Keratinocyte (primary cell): ENCODE results near the gene OR2F2. TPM values are rescaled to one million over a fixed set of nuclear protein-coding genes. Genes with fewer than 3 reads are reported as not detected.

Experiments used
- DNase-seq: peaks from one replicate; pipeline ENCODE4 v3.0.0-alpha.2; 2011; ENCODE audit warnings: low read depth, missing footprints, low spot score
- FAIRE-seq: peaks from 2 replicates; lab custom pipeline; 2011; peaks lifted over from hg19 to GRCh38; lab: Jason Lieb, UNC
- H2AFZ ChIP-seq: 2 replicates; pipeline ENCODE4 v1.6.0; 2012; ENCODE audit warnings: low read length, control low read depth, inconsistent platforms; ENCODE audit not compliant: control insufficient read depth
- H3K27ac ChIP-seq: 2 replicates; pipeline ENCODE4 v1.5.1; 2011; ENCODE audit warnings: low read length; ENCODE audit not compliant: control insufficient read depth, insufficient read depth
- H3K27me3 ChIP-seq: 3 replicates; pipeline ENCODE4 v1.6.0; 2011; ENCODE audit warnings: low read length; ENCODE audit not compliant: control insufficient read depth, insufficient read depth; ENCODE audit errors: extremely low read depth
- H3K36me3 ChIP-seq, 2 experiments: 2 replicates in 1 of 2; 3 replicates in 1 of 2; pipeline ENCODE4 v1.5.1; 2011; ENCODE audit warnings: low read length in 2 of 2, mild to moderate bottlenecking in 1 of 2; ENCODE audit not compliant: control insufficient read depth in 2 of 2, insufficient read depth in 2 of 2; ENCODE audit errors: extremely low read depth in 1 of 2
- H3K4me1 ChIP-seq: 3 replicates; pipeline ENCODE4 v1.5.1; 2011; ENCODE audit warnings: low read length; ENCODE audit not compliant: control insufficient read depth, insufficient read depth; ENCODE audit errors: extremely low read depth
- H3K4me2 ChIP-seq: 3 replicates; pipeline ENCODE4 v1.6.0; 2011; ENCODE audit warnings: low read depth, low read length; ENCODE audit not compliant: control insufficient read depth, insufficient read depth; ENCODE audit errors: extremely low read depth
- H3K4me3 ChIP-seq, 3 experiments: fragments of 200-600 bp in 1 of 3; sonication (generic) in 1 of 3; 2 replicates in 2 of 3; 3 replicates in 1 of 3; pipeline ENCODE4 v1.5.1; 2011 to 2016; ENCODE audit warnings: low read length in 3 of 3, mild to moderate bottlenecking in 3 of 3, control low read depth in 2 of 3, inconsistent platforms in 1 of 3, low read depth in 1 of 3, mixed read lengths in 1 of 3, mixed run types in 1 of 3, moderate library complexity in 1 of 3; ENCODE audit not compliant: control insufficient read depth in 2 of 3, insufficient read depth in 2 of 3; ENCODE audit errors: extremely low read depth in 1 of 3
- H3K79me2 ChIP-seq: 2 replicates; pipeline ENCODE4 v1.6.0; 2012; ENCODE audit warnings: low read length; ENCODE audit not compliant: control insufficient read depth, insufficient read depth
- H3K9ac ChIP-seq: 3 replicates; pipeline ENCODE4 v1.6.0; 2011; ENCODE audit warnings: low read length; ENCODE audit not compliant: control insufficient read depth, insufficient read depth; ENCODE audit errors: extremely low read depth
- H3K9me1 ChIP-seq: 3 replicates; pipeline ENCODE4 v1.6.0; 2011; ENCODE audit warnings: low read length; ENCODE audit not compliant: control insufficient read depth, insufficient read depth; ENCODE audit errors: extremely low read depth
- H3K9me3 ChIP-seq: 2 replicates; pipeline ENCODE4 v1.5.1; 2012; ENCODE audit warnings: low read depth, low read length; ENCODE audit not compliant: control insufficient read depth
- H4K20me1 ChIP-seq: 3 replicates; pipeline ENCODE4 v1.6.0; 2011; ENCODE audit warnings: low read length; ENCODE audit not compliant: control insufficient read depth, insufficient read depth; ENCODE audit errors: extremely low read depth
- CTCF ChIP-seq, 3 experiments: IDR thresholded peaks in 1 of 3; conservative IDR thresholded peaks in 1 of 3; optimal IDR thresholded peaks in 1 of 3; 2 replicates in 2 of 3; 3 replicates in 1 of 3; pipeline versions ENCODE3 to v1.5.1; 2011; ENCODE audit warnings: low read length in 3 of 3, mild to moderate bottlenecking in 3 of 3, moderate library complexity in 2 of 3, control low read depth in 1 of 3, inconsistent platforms in 1 of 3; ENCODE audit not compliant: insufficient read depth in 2 of 3; ENCODE audit errors: extremely low read depth in 1 of 3
- EZH2 ChIP-seq: IDR thresholded peaks from one replicate; pipeline ENCODE4 v1.6.1; 2012; ENCODE audit warnings: inconsistent platforms, mild to moderate bottlenecking, low read length, moderate library complexity
- dilution Hi-C: fragments of 300-500 bp; cut with MboI; formaldehyde crosslinking; loops from one replicate; pipeline ENCODE4 v1.7.0; 2020; ENCODE audit warnings: low sequenced_read_pairs; ENCODE audit not compliant: extremely low pct_ligation_motif_present
- polyA plus RNA-seq, 5 experiments: library from polyadenylated mRNA; depleted of rRNA in 3 of 5; stranded (reverse) in 3 of 5; stranded (forward) in 1 of 5; unstranded in 1 of 5; fragments of >200 nt; gene quantifications; 1 replicate in 1 of 5; 2 replicates in 3 of 5; 3 replicates in 1 of 5; pipeline versions ENCODE4 v1.2.1 to v1.2.3, GENCODE V29; 2011 to 2012; ENCODE audit warnings: missing spikeins in 2 of 5, low read depth in 1 of 5, low replicate concordance in 1 of 5

OR2F2 gene
- polyA plus RNA-seq, 1 donor (not counting 4 experiments of a cell fraction or from before 2014, with no cell fraction given): not detected

GRCh38 chr7:143980746-143981510, 45.9 kb downstream of the OR2F2 start:
- Histone ChIP-seq H3K9ac (no peak overlapping the region), H2AFZ (no peak overlapping the region), H3K4me1 (peaks cover 8% of the 10 kb centered on the region), H3K36me3 (no peaks in the 10 kb centered on the region), H3K4me3 (no peak overlapping the region), H3K9me3 (no peaks in the 10 kb centered on the region), H3K4me2 (no peak overlapping the region), H3K27ac (no peak overlapping the region), H3K27me3 (no peaks in the 10 kb centered on the region), H3K9me1 (no peaks in the 10 kb centered on the region), H4K20me1 (no peaks in the 10 kb centered on the region), H3K79me2 (no peaks in the 10 kb centered on the region)
- DNase-seq: no peak
- FAIRE-seq: no peak
- TF ChIP-seq CTCF (optimal IDR thresholded peaks at IDR 0.05 in 1 of 3, IDR thresholded peaks at IDR 0.05 in 1 of 3, conservative IDR thresholded peaks at IDR 0.05 in 1 of 3; ENCODE audit: extremely low read depth in 1 of 3, insufficient read depth in 2 of 3, low read length in 3 of 3): no peak
- TF ChIP-seq EZH2: no peak
- dilution Hi-C loops: no loop called here

GRCh38 chr7:143983960-143984359, 48.9 kb downstream of the OR2F2 start:
- Histone ChIP-seq H3K9ac (no peak overlapping the region), H3K4me3 (no peak overlapping the region), H3K9me1 (no peaks in the 10 kb centered on the region), H3K36me3 (no peaks in the 10 kb centered on the region), H3K27ac (no peak overlapping the region), H4K20me1 (no peaks in the 10 kb centered on the region), H3K4me1 (peaks cover 8% of the 10 kb centered on the region), H3K27me3 (no peaks in the 10 kb centered on the region), H3K9me3 (no peaks in the 10 kb centered on the region), H2AFZ (no peak overlapping the region), H3K4me2 (no peak overlapping the region), H3K79me2 (no peaks in the 10 kb centered on the region)
- dilution Hi-C loops: no loop called here
- TF ChIP-seq CTCF (optimal IDR thresholded peaks at IDR 0.05 in 1 of 3, IDR thresholded peaks at IDR 0.05 in 1 of 3, conservative IDR thresholded peaks at IDR 0.05 in 1 of 3; ENCODE audit: extremely low read depth in 1 of 3, insufficient read depth in 2 of 3, low read length in 3 of 3): no peak
- TF ChIP-seq EZH2: no peak
- FAIRE-seq (no peak), DNase-seq (no peak)

Other genes starting within 250 kb of the OR2F2 start
- 0.04 TPM in 1 of 3 replicates, not detected in the others for gene CTAGE6, start 177.5 kb upstream of the OR2F2 start, polyA plus RNA-seq
- gene TCAF1, start 33.1 kb upstream of the OR2F2 start, polyA plus RNA-seq: 11.0 to 21.3 TPM (median 13.3 TPM) in 3 replicates
- not detected in 3 replicates for gene OR2F1, start 19.6 kb downstream of the OR2F2 start, polyA plus RNA-seq
- not detected in 3 replicates for gene OR6B1, start 65.1 kb downstream of the OR2F2 start, polyA plus RNA-seq
- not detected in 3 replicates for gene OR2A5, start 113.7 kb downstream of the OR2F2 start, polyA plus RNA-seq
- gene OR2A25, start 134.6 kb downstream of the OR2F2 start, polyA plus RNA-seq: not detected in 3 replicates
- gene OR2A12, start 151.0 kb downstream of the OR2F2 start, polyA plus RNA-seq: not detected in 3 replicates
- not detected in 3 replicates for gene OR2A2, start 174.3 kb downstream of the OR2F2 start, polyA plus RNA-seq
- not detected in 3 replicates for gene OR2A14, start 187.9 kb downstream of the OR2F2 start, polyA plus RNA-seq
- 3.0 to 6.6 TPM (median 5.9 TPM) in 3 replicates for gene CTAGE4, start 248.2 kb downstream of the OR2F2 start, polyA plus RNA-seq